Kidney epithelial cell (primary cell): ENCODE results near the gene GLRB. TPM values are rescaled to one million over a fixed set of nuclear protein-coding genes. Genes with fewer than 3 reads are reported as not detected.

ENCODE experiments used
- DNase-seq: peaks from one replicate; pipeline ENCODE4 v3.0.0-alpha.2; 2010; ENCODE audit warnings: low read depth
- H3K27me3 ChIP-seq: 2 replicates; pipeline ENCODE4 v1.6.0; 2011; ENCODE audit warnings: low read length; ENCODE audit not compliant: control insufficient read depth, insufficient read depth
- H3K36me3 ChIP-seq: 2 replicates; pipeline ENCODE4 v1.5.1; 2011; ENCODE audit warnings: low read length; ENCODE audit not compliant: control insufficient read depth, insufficient read depth
- H3K4me3 ChIP-seq: 2 replicates; pipeline ENCODE4 v1.5.1; 2011; ENCODE audit warnings: low read depth, mild to moderate bottlenecking, control low read depth, low read length
- CTCF ChIP-seq: IDR thresholded peaks from 2 replicates; pipeline ENCODE4 v1.5.1; 2011; ENCODE audit warnings: mild to moderate bottlenecking, moderate library complexity, low read length, control low read depth, inconsistent platforms; ENCODE audit not compliant: insufficient read depth, poor library complexity, severe bottlenecking
- total RNA-seq: library from RNA; depleted of rRNA; stranded (reverse); fragments of >200 nt; gene quantifications from 2 replicates; pipeline ENCODE4 v1.2.3, GENCODE V29; 2015

The GLRB gene
- total RNA-seq, 1 donor from 2014 or later: 5.9 TPM

DNA sequence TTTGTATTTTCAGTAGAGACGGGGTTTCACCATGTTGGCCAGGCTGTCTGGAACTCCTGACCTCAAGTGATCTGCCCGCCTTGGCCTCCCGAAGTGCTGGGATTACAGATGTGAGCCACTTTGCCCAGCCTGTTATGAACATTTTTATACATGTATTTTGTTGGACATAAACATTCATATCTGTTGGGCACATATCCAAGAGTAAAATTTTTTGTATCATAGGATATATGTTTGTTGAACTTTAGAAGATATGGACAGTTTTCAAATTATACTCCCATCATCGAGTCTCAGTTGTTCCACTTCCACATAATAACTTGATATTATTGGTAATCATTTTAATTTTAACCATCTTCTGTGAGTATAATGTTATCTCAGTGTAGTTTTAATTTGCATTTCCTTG, 23.6 kb downstream of the GLRB start:
- H3K36me3 ChIP-seq: no peaks in the 10 kb centered on the region
- DNase-seq: no peak
- no peak overlapping the region for H3K4me3 ChIP-seq
- no peak for TF ChIP-seq CTCF
- no peaks in the 10 kb centered on the region for H3K27me3 ChIP-seq

- no peak for TF ChIP-seq CTCF
- no peak for DNase-seq
- H3K36me3 ChIP-seq: peaks cover 1% of the 10 kb centered on the region
- H3K27me3 ChIP-seq: no peaks in the 10 kb centered on the region
- no peak overlapping the region for H3K4me3 ChIP-seq
Observed at GRCh38 chr4:157104541-157104940, 28.6 kb downstream of the GLRB start.

GRCh38 chr4:157114671-157115070, 38.7 kb downstream of the GLRB start:
- Histone ChIP-seq H3K36me3 (no peaks in the 10 kb centered on the region), H3K27me3 (no peaks in the 10 kb centered on the region), H3K4me3 (no peak overlapping the region)
- no peak for DNase-seq
- no peak for TF ChIP-seq CTCF

- H3K4me3 ChIP-seq: no peak overlapping the region
- peak; percentile 61 for DNase-seq
- H3K36me3 ChIP-seq: no peaks in the 10 kb centered on the region
- TF ChIP-seq CTCF: no peak
- no peaks in the 10 kb centered on the region for H3K27me3 ChIP-seq
Observed at GRCh38 chr4:157115613-157116335, 39.8 kb downstream of the GLRB start.

- no peak for DNase-seq
- no peak for TF ChIP-seq CTCF
- no peak overlapping the region for H3K4me3 ChIP-seq
- no peaks in the 10 kb centered on the region for H3K36me3 ChIP-seq
- no peaks in the 10 kb centered on the region for H3K27me3 ChIP-seq
Observed at GRCh38 chr4:157121401-157121800, 45.5 kb downstream of the GLRB start.

DNA sequence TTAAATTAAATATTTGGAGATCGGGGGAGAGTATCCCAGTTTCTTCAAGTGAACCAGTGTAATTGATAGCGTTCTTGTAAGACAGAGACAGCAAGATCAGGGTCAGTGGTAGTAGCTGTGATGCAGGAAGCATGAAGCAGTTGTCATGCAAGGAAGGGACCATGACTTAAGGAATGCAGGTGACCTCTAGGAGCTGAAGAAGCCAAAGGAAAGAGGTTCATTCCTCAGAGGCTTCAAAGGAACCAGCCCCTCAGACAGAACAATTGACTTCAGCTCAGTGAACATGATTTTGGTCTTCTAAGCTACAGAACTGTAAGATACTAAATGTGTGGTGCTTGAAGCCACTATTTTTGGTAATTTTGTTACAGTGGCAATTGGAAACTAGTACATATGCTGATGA, 51.6 kb downstream of the GLRB start:
- no peaks in the 10 kb centered on the region for H3K27me3 ChIP-seq
- H3K36me3 ChIP-seq: no peaks in the 10 kb centered on the region
- H3K4me3 ChIP-seq: no peak overlapping the region
- DNase-seq: no peak
- TF ChIP-seq CTCF: no peak
